GM10248 (cell line): ENCODE data around the gene CCSER2.

Experiments
- CTCF ChIA-PET: fragments of 300-600 bp; sonication (Branson Sonifier 250); formaldehyde crosslinking; extraction: SDS; loops from one replicate; lab custom pipeline; 2021; ENCODE audit warnings: antibody characterized with exemption; lab: Yijun Ruan, JAX
- POLR2A ChIA-PET: fragments of 350-650 bp; sonication (Branson Sonifier 250); formaldehyde crosslinking; extraction: SDS; loops from one replicate; lab custom pipeline; 2020; ENCODE audit warnings: antibody characterized with exemption; lab: Yijun Ruan, JAX
- DNase-seq: peaks from one replicate; pipeline ENCODE4 v3.0.0; 2012; ENCODE audit errors: extremely low spot score
- CTCF ChIP-seq: IDR thresholded peaks from 2 replicates; pipeline ENCODE4 v1.5.1; 2012; ENCODE audit warnings: mild to moderate bottlenecking, low read depth; ENCODE audit errors: extremely low read depth, missing control alignments, control extremely low read depth

CCSER2 gene

DNA sequence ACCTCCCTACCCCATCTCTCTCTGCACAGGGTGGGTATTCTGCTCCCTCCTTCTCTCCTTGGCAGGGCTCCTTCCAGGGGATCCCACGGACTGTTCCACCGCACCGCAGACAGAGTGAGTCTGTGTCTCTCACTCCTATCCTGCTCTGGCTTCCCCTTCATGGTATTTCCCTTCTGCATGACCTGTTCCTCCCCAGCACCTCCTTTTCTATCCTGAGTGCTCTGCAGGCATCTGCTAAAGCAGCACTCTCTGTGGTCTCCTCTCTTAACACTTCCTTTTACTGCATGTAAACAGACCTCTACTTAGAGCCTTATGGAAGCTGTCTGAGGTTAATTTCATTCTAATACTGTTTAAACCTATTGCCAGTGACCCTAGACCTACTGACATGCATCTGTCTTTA, 171.5 kb downstream of the CCSER2 start:
- ChIA-PET CTCF (no interaction called here), POLR2A (no interaction called here)
- DNase-seq, result peak; percentile 6
- TF ChIP-seq CTCF, result no peak

- ChIA-PET POLR2A (no interaction called here), CTCF (interaction anchor here (1.1 to 2.9 kb wide), 6 partner anchors 11 to 243 kb away, joined by 3 to 10 read pairs (median 6); no protein-coding TSS in a partner anchor)
- no peak for TF ChIP-seq CTCF
- DNase-seq, result no peak
Measured at GRCh38 chr10:84510121-84510520, 181.7 kb downstream of the CCSER2 start.

DNA sequence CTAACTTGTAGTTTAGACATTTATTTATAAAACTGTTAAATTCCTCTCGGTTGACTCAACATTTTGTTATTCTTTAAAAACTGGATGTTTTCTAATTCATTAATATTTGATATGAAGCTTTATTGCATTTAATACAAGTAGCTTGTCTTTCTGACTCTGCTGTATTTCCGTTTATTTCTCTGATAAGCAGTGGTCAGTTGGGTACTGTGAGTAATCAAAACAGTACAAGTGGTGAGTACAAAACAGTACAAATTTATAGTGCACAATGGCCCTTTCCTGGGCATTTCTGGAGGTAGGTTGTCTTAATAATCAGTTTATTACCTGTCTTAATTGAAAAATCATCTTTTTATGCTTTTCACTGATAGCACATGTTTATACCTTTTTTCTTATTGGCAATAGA, 182.7 kb downstream of the CCSER2 start:
- no peak for DNase-seq
- POLR2A ChIA-PET, result no interaction called here
- CTCF ChIA-PET, result interaction anchor here (1.7 to 2.9 kb wide), 2 partner anchors 26 to 244 kb away, joined by 5 to 10 read pairs; no protein-coding TSS in a partner anchor
- TF ChIP-seq CTCF, result no peak

GRCh38 chr10:84511709-84512285, 183.4 kb downstream of the CCSER2 start:
- POLR2A ChIA-PET, result no interaction called here
- CTCF ChIA-PET, result interaction anchor here (0.9 to 1.4 kb wide), 3 partner anchors 20 to 40 kb away, joined by 3 to 4 read pairs (median 3); no protein-coding TSS in a partner anchor
- no peak for TF ChIP-seq CTCF
- no peak for DNase-seq

GRCh38 chr10:84517554-84517953, 189.2 kb downstream of the CCSER2 start:
- ChIA-PET CTCF (interaction anchor here (0.7 kb wide), 1 partner anchor 19 kb away, joined by 3 read pairs; no protein-coding TSS in a partner anchor), POLR2A (no interaction called here)
- TF ChIP-seq CTCF, result no peak
- DNase-seq, result no peak

GRCh38 chr10:84519235-84519634, 190.8 kb downstream of the CCSER2 start:
- TF ChIP-seq CTCF, result no peak
- ChIA-PET CTCF (interaction anchor here (1.0 kb wide), 1 partner anchor 141 kb away, joined by 3 read pairs; no protein-coding TSS in a partner anchor), POLR2A (no interaction called here)
- no peak for DNase-seq
